ENCODE results near the gene ANKRD12. TPM values are rescaled to one million over a fixed set of nuclear protein-coding genes. Genes with fewer than 3 reads are reported as not detected.

Gene ANKRD12
- total RNA-seq, 3 donors from 2014 or later = 47.7 to 66.9 (median 51.5) TPM

GRCh38 chr18:9117980-9118841 lies 18.4 kb upstream of the ANKRD12 start:
- peak overlapping the region in 1 of 3 donors; percentile 39 for H3K4me3 ChIP-seq
- H3K27ac ChIP-seq = peak overlapping the region; percentile 88 to 94

GRCh38 chr18:9120796-9121195 lies 15.8 kb upstream of the ANKRD12 start:
- Histone ChIP-seq H3K27ac (peak overlapping the region in 1 of 2 donors; percentile 45), H3K27me3 (no peaks in the 10 kb centered on the region), H3K9me3 (no peaks in the 10 kb centered on the region), H3K4me3 (no peak overlapping the region), H3K4me1 (peaks cover 5 to 7% of the 10 kb centered on the region in 2 donors), H3K36me3 (no peaks in the 10 kb centered on the region)
- no peak for DNase-seq (ENCODE audit: low spot score in 2 of 2)
- no peak for TF ChIP-seq POLR2A (IDR thresholded peaks at IDR 0.05)
- no peak for TF ChIP-seq POLR2AphosphoS5 (IDR thresholded peaks at IDR 0.05)
- no peak for TF ChIP-seq CTCF (IDR thresholded peaks at IDR 0.05)
- intact Hi-C loops (cut with DNase I; ENCODE audit: low total_unique reads) = no loop called here

More at GRCh38 chr18:9117980-9118841, 18.4 kb upstream of the ANKRD12 start:
- Histone ChIP-seq H3K36me3 (no peaks in the 10 kb centered on the region), H3K27me3 (no peaks in the 10 kb centered on the region), H3K9me3 (no peaks in the 10 kb centered on the region), H3K4me1 (peaks cover 5 to 10% of the 10 kb centered on the region in 2 donors)
- intact Hi-C loops (cut with DNase I; ENCODE audit: low total_unique reads) = no loop called here
- TF ChIP-seq POLR2AphosphoS5 (IDR thresholded peaks at IDR 0.05) (no peak), CTCF (IDR thresholded peaks at IDR 0.05) (no peak), POLR2A (IDR thresholded peaks at IDR 0.05) (no peak)
- no peak for DNase-seq (ENCODE audit: low spot score in 2 of 2)

- DNase-seq (ENCODE audit: low spot score in 2 of 2) = no peak
- Histone ChIP-seq H3K27ac (no peak overlapping the region), H3K27me3 (no peaks in the 10 kb centered on the region), H3K4me3 (no peak overlapping the region), H3K9me3 (no peaks in the 10 kb centered on the region), H3K36me3 (no peaks in the 10 kb centered on the region), H3K4me1 (no peaks in the 10 kb centered on the region)
- TF ChIP-seq POLR2A (IDR thresholded peaks at IDR 0.05) (no peak), CTCF (IDR thresholded peaks at IDR 0.05) (no peak), POLR2AphosphoS5 (IDR thresholded peaks at IDR 0.05) (no peak)
- intact Hi-C loops (cut with DNase I; ENCODE audit: low total_unique reads) = no loop called here
Observed at GRCh38 chr18:9123520-9123919, 13.1 kb upstream of the ANKRD12 start.

GRCh38 chr18:9124824-9125223 lies 11.8 kb upstream of the ANKRD12 start:
- H3K27me3 ChIP-seq = no peaks in the 10 kb centered on the region
- no peak overlapping the region for H3K4me3 ChIP-seq
- intact Hi-C loops (cut with DNase I; ENCODE audit: low total_unique reads) = no loop called here
- no peak overlapping the region for H3K27ac ChIP-seq
- H3K4me1 ChIP-seq = no peaks in the 10 kb centered on the region
- DNase-seq (ENCODE audit: low spot score in 2 of 2) = no peak
- TF ChIP-seq POLR2A (IDR thresholded peaks at IDR 0.05) = no peak
- H3K9me3 ChIP-seq = no peaks in the 10 kb centered on the region
- H3K36me3 ChIP-seq = no peaks in the 10 kb centered on the region

GRCh38 chr18:9126337-9126736 lies 10.2 kb upstream of the ANKRD12 start:
- Histone ChIP-seq H3K27ac (no peak overlapping the region), H3K4me3 (no peak overlapping the region), H3K4me1 (no peaks in the 10 kb centered on the region), H3K27me3 (no peaks in the 10 kb centered on the region), H3K36me3 (no peaks in the 10 kb centered on the region), H3K9me3 (no peaks in the 10 kb centered on the region)
- no peak for DNase-seq (ENCODE audit: low spot score in 2 of 2)
- no peak for TF ChIP-seq CTCF (IDR thresholded peaks at IDR 0.05)
- no peak for TF ChIP-seq POLR2A (IDR thresholded peaks at IDR 0.05)
- no peak for TF ChIP-seq POLR2AphosphoS5 (IDR thresholded peaks at IDR 0.05)
- intact Hi-C loops (cut with DNase I; ENCODE audit: low total_unique reads) = no loop called here

Data from breast epithelium (tissue), 4 donors.